HEK293T (cell line): ENCODE results near the gene NFYB.

Experiments
- FOXM1 ChIP-seq: fragments of 450-650 bp; IDR thresholded peaks from 2 replicates; pipeline ENCODE4 v1.6.1; 2017; ENCODE audit warnings: mild to moderate bottlenecking, borderline replicate concordance
- TARDBP ChIP-seq: fragments of 450-650 bp; IDR thresholded peaks from 2 replicates; pipeline ENCODE4 v1.6.1; 2016

- no peak for TF ChIP-seq FOXM1
- no peak for TF ChIP-seq TARDBP
Measured at GRCh38 chr12:104094284-104094683, 43.7 kb downstream of the NFYB start.
